Activated CD4-positive, alpha-beta T cell treated with anti-CD3 and anti-CD28 coated beads for 4 hours (primary cell): ENCODE results near the gene AMACR.

ENCODE experiments used
- DNase-seq, 2 donors: peaks; one replicate each; pipeline ENCODE4 v3.0.0-alpha.2; 2020

The AMACR gene

GRCh38 chr5:34007621-34008600, at the start of gene AMACR:
AMACR (minus strand) TSS chr5:34008050; CDS start chr5:34008019, 31 bp downstream.
- DNase-seq = peak; percentile 79 to 85

GRCh38 chr5:34057569-34057968, 49.7 kb upstream of the AMACR start:
- DNase-seq = no peak

- DNase-seq = no peak
Observed at GRCh38 chr5:34057118-34057517, 49.3 kb upstream of the AMACR start.

GRCh38 chr5:34055667-34056066, 47.8 kb upstream of the AMACR start:
- no peak for DNase-seq

- DNase-seq = no peak
Observed at GRCh38 chr5:34054400-34054729, 46.5 kb upstream of the AMACR start.

- no peak for DNase-seq
Observed at GRCh38 chr5:34053571-34054399, 45.9 kb upstream of the AMACR start.

GRCh38 chr5:34053133-34053532, 45.3 kb upstream of the AMACR start:
- no peak for DNase-seq

GRCh38 chr5:34051374-34051980, 43.6 kb upstream of the AMACR start:
- DNase-seq = no peak

- no peak for DNase-seq
Observed at GRCh38 chr5:34047774-34048572, 40.1 kb upstream of the AMACR start.

GRCh38 chr5:34047143-34047542, 39.3 kb upstream of the AMACR start:
- DNase-seq = no peak

GRCh38 chr5:34045996-34046395, 38.1 kb upstream of the AMACR start:
- DNase-seq = no peak

- DNase-seq = no peak
Observed at GRCh38 chr5:34045023-34045422, 37.2 kb upstream of the AMACR start.

GRCh38 chr5:34043099-34043876, 35.4 kb upstream of the AMACR start, which contains the start of gene C1QTNF3:
C1QTNF3 (minus strand) TSS chr5:34043213; CDS start chr5:34043125, 88 bp downstream.
- DNase-seq = no peak

GRCh38 chr5:34042321-34042720, 34.5 kb upstream of the AMACR start:
- no peak for DNase-seq

- DNase-seq = no peak
Observed at GRCh38 chr5:34041247-34041972, 33.6 kb upstream of the AMACR start.

GRCh38 chr5:34040472-34040871, 32.6 kb upstream of the AMACR start:
- no peak for DNase-seq

GRCh38 chr5:34039398-34040157, 31.7 kb upstream of the AMACR start:
- DNase-seq = no peak

- no peak for DNase-seq
Observed at GRCh38 chr5:34038838-34039237, 31.0 kb upstream of the AMACR start.

- no peak for DNase-seq
Observed at GRCh38 chr5:34038390-34038789, 30.5 kb upstream of the AMACR start.

- DNase-seq = no peak
Observed at GRCh38 chr5:34037726-34038125, 29.9 kb upstream of the AMACR start.
